ENCODE data around the gene FOXO6.

Gene FOXO6

GRCh38 chr1:41351262-41352151 lies 9.7 kb upstream of the FOXO6 start:
- no peak for DNase-seq (ENCODE audit: low read depth in 2 of 2)

DNA sequence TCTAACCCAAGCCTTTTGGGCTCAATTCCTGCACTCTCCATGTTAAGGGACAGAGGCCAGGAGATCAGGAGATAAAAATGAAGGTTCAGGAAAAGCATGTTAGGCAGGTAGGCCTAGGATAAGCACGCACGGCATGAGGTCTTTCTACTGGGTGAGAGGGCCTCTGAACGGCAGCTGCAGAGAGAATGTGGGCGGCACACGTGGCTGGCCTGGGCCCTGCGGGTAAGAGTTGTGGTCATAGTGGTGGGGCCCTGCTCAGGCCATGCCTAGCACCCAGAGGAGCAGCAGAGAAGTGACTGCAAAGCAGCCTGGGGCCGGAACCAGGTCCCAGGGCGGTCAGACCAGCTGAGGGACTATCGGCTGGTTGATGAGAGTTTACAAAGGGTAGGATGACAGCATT lies 7.5 kb upstream of the FOXO6 start:
- no peak for DNase-seq (ENCODE audit: low read depth in 2 of 2)

DNA sequence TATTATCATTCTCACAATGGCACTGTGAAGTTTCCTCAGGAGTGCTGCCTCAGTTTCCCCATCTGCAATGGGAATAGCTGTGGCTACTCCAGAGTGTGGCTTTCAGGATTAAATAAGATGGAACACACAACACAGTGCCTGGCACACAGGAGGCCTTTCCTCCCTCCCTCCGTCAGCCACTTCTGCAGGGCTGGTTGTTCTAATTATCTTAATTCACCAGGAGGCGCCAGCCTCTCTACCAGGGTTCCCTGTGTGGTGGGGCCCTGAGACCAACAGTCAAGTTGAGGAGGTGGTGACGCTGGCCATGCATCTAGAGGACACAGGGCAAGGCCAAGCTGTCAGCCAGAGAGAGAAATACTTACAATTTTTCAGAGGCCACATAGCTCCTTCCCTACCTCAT lies 6.3 kb upstream of the FOXO6 start:
- DNase-seq (ENCODE audit: low read depth in 2 of 2): no peak

DNA sequence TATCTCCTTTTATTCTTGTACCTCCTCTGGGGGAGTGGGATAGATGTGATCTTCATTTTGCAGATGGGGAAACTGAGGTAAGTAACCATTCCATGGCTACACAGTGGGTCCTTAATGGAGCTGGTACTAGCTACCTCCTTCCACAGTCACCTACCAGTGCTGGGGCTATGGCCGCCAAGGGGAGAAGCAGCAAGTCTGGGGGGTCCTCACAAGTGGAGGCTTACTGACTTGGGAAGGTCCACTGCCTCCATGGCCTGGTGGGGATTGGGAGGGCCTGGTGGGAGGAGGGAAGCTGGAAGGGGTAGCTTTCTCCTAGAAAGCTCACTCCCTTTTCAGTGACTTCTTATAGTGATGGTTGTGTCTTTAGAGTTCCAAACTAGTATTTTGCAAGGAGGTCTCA lies 5.9 kb upstream of the FOXO6 start:
- DNase-seq (ENCODE audit: low read depth in 2 of 2): no peak

GRCh38 chr1:41355761-41356160 lies 5.5 kb upstream of the FOXO6 start:
- DNase-seq (ENCODE audit: low read depth in 2 of 2): no peak

DNA sequence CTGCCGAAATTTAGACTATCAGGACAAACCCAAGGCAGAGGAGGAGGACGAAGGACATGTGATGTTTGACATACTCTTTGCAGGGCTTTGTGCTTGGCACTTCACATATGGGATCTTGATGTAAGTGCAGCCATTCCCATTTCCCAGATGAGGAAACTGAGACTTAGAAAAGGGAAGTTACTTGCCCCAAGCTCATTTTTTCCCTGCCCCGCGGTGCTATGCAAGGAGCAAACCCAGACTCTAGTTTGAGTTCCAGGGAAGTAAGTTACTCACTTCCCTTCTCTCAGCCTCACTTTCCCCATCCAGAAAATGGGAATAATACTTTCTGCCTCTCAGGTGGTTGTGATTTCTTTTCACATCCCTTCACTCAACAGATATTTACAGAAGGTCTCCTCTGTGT lies 4.5 kb upstream of the FOXO6 start:
- no peak for DNase-seq (ENCODE audit: low read depth in 2 of 2)

- no peak for DNase-seq (ENCODE audit: low read depth in 2 of 2)
These were observed 3.7 kb upstream of the FOXO6 start for GRCh38 chr1:41357451-41358101.

DNA sequence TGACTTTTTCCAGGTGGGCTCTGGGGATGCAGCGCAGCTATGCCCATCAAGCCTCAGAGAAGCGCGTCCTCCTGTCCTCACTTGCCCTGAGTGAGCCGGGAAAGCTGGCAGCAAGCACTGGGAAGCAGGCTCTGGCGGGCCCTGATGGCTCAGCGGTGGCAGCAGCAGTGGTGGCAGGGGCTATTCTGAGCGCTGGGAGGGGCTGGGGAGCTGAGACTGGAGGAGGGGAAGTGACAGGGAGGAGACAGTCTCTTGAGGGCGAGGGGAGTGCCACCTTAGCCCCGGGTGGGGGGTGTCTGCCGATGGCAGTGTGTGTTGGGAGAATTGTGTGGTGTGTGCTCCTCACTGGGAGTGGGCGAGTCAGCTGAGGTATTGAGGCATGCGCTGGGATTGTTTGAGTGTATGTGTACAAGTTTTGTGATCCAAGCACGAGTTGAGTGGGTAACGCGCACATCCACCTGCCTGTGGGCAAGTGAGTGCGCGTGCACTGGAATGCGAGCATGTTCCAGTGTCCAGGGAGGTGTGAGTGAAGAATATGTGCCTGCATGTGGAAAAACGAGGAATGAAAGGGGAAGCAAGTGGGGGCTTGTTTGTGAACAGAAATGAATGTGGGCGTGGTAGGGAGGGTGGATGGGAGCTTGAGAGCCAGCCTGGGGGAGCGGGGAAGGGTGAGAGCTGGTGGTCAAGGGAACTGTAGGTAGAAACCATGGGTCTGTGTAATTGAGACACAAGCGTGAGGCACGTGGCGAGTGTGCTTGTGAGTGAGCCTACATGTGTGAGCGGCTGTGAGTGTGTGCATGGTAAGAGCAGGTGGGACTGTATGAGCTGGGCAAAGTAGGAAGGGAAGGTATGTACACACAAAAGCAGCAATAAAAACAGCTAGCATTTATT lies 2.9 kb upstream of the FOXO6 start:
- DNase-seq (ENCODE audit: low read depth in 2 of 2): no peak

GRCh38 chr1:41359211-41360073 lies 1.8 kb upstream of the FOXO6 start:
- no peak for DNase-seq (ENCODE audit: low read depth in 2 of 2)

DNA sequence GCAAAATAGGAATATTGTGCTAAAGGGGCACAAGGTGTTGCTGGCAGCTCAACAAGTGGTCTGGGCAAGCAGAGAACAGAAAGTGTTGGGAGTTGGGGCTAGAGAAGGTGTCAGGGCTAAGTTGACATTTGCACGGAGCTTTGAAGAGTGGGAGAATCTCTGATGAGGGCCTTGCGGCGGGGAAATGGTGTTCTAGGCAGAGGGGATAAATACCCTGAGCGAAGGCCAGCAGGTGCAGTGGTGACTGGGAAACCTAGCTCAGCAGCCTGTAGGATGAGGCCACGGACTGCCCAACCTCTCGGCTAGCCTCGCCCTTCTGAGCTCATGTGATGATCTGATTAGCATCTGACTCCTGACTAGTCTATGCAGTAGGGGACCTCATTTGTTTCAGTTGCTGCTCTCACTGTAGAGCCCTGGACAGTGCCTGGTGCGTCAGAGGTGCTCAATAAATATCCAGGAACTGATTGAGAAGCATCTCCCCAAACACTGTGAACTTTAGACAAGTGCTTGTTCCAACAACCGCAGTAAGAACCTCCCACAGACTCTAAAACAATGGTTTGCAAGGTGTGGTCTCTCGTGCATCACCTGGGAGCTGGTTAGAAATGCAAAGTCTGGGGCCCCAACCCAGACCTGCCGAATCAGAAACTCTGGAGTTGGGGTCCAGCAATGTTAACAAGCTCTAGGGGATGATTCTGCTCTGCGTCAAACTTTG lies 1.0 kb upstream of the FOXO6 start:
- DNase-seq (ENCODE audit: low read depth in 2 of 2): no peak

DNA sequence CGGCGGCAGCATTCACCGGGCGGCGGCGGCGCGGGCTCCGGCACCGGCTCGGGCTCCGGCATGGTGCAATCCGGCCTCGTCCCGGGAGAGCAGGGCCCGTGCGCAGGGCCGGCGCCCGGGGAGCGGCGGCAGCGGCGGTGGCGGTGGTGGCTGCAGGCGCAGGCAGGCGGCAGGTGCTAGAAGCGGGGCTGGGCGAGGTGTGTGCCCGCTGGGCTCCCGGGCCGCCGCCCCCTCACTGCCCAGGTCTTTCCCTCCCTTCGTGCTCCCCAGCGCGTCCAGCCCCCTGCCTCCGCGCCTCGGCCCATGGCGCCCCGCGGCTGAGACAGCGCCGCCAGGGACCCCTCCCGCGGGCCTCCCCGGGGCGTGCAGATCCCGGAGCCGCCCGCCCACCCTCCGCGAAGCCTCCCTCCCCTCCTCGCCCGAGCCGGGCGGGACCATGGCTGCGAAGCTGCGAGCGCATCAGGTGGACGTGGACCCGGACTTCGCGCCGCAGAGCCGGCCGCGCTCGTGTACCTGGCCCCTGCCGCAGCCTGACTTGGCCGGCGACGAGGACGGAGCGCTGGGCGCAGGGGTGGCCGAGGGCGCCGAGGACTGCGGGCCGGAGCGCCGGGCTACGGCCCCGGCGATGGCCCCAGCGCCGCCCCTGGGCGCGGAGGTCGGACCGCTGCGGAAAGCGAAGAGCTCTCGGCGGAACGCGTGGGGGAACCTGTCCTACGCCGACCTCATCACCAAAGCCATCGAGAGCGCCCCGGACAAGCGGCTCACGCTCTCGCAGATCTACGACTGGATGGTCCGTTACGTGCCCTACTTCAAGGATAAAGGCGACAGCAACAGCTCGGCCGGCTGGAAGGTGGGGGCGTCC lies 492 bp downstream of the FOXO6 start:
- DNase-seq (ENCODE audit: low read depth in 2 of 2): no peak

- no peak for DNase-seq (ENCODE audit: low read depth in 2 of 2)
These were observed 1.1 kb downstream of the FOXO6 start for GRCh38 chr1:41362357-41362721.

DNA sequence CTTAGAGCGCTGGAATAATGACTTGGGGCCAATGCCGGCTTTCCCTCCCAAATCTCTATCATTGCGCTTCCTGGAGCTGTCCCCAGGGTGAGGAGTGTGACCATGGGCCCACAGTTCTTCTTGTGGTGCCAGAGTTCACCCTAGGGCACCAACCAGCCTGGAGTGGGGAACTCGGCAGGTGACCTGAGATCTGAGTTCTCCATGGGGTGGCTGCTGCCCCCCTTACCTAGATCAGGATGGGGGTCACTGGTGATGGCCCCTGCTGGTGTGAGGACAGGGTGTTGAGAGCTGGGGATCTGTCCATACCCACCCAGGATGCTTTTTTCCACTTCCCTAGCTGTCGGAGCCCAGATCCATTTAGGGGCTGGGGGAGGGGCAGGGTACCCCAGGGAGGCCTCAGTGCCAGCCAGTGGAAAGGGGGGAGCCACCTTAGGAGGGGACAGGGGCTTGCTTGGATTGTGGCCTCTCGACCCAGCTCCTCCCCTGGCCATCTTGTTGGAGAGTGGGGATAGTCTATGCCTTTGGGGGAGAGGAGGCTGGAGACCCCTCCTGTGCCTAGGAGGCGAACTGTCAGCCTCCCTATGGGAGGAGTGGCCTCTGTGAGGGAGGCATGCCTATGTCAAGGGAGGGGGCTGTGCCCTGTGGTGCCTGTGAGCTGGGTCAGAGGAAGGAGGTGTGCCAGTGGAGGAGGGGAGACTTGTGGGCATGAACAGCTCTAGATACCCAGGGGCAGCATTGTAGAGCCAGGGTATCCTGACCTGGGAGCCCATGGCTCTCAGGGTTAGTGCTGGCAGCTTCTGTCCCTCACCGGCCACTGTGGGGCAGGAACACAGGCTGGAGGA lies 1.7 kb downstream of the FOXO6 start:
- DNase-seq (ENCODE audit: low read depth in 2 of 2): no peak

DNA sequence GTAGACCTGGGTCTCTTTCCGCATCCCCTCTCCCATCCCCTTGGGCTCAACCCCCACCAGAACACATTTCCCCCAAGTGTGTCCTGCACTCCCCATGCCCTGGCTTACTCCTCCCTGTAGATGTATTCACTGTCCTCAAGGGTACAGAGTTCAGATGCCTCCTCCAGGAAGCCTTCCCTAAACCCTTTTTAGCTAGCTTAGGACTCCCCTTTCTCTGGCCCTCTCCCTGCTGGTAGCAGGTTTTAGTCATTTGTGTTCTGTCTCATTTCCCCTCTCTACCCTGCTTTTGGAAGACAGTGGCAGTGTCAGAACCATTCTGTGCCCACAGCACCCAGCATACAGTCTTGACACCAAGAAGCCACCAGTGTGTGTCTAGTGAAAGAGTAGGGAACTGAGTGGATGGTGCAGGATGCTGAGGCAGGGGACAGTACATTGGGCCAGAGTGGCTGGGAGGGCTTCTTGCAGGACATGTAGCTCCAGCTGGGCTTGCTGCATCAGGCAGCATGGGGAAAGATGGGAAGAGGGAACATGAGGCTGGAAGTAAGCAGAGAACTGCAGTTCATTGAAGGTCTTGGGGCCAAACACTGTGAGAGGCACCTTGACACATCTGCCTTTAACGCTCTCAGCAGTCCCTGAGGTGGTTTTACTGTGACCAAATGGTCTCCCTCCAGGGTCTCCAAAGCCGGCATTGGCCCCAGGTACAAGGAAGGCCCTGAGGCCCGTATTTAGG lies 2.5 kb downstream of the FOXO6 start:
- no peak for DNase-seq (ENCODE audit: low read depth in 2 of 2)

- no peak for DNase-seq (ENCODE audit: low read depth in 2 of 2)
These were observed 3.4 kb downstream of the FOXO6 start for GRCh38 chr1:41364442-41365319.

- DNase-seq (ENCODE audit: low read depth in 2 of 2): no peak
These were observed 4.0 kb downstream of the FOXO6 start for GRCh38 chr1:41365320-41365633.

DNA sequence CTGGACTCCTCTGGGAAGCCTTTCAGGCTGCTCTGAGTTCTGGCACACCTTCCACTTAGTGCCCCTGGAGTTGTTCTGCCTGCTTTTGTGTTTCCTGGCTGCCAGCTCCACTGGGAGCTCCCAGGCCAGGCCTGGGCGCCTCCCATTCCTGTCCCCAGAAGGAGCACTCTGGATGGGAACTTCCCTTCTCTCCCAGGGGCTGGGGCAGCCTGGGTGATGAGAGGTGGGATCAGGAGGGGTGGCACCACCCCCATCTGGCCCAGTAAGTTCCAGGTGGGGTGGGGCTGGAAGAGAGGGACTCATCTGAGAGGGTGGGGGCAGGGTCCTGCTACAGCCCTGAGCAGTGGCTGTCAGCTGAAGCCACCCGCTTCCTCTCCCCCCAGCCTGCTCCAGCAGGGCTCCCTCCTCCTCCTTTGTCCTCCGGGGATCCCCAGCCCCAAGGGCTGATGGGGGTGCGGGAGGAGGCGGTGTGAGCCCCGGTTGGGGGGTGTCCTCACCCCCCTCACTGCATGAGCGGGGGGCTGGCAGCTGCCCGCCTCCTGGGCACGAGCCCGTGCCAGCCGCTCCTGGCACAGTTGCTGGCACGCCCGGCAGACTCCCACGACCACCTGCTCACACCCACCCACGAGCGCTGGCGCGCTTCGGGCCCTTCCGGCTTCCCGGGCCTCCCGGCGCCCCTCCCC lies 4.7 kb downstream of the FOXO6 start:
- DNase-seq (ENCODE audit: low read depth in 2 of 2): no peak
